ENCODE measurements around the gene GRK2.

Gene GRK2

GRCh38 chr11:67289651-67290479 is 23.6 kb downstream of the GRK2 start:
- H3K23ac ChIP-seq (ENCODE audit: low read depth, low read length, poor library complexity) = peak overlapping the region; percentile 81
- H2AK5ac ChIP-seq (ENCODE audit: low read depth, low read length) = peak overlapping the region; percentile 98
- H3K14ac ChIP-seq (ENCODE audit: low read length) = no peak overlapping the region
- DNase-seq (ENCODE audit: low spot score) = no peak
- peak overlapping the region; percentile 97 for H3K27ac ChIP-seq (replicated peaks; ENCODE audit: low read length)
- H4K91ac ChIP-seq (ENCODE audit: low read depth, low read length, poor library complexity) = peak overlapping the region; percentile 16
- H3K18ac ChIP-seq (ENCODE audit: low read length) = peak overlapping the region; percentile 98
- peaks cover 19 to 21% of the 10 kb centered on the region in 2 donors for H3K4me1 ChIP-seq (ENCODE audit: control insufficient read depth in 2 of 2, insufficient read depth in 1 of 2, low read depth in 1 of 2, low read length in 2 of 2)
- H3K27me3 ChIP-seq (ENCODE audit: control insufficient read depth in 3 of 3, insufficient read depth in 3 of 3, low read depth in 1 of 3, low read length in 3 of 3) = no peaks in the 10 kb centered on the region
- H3K9ac ChIP-seq (ENCODE audit: low read depth, low read length, poor library complexity) = peak overlapping the region; percentile 98
- no CpG with 5 or more reads among the region's 36 CpGs for WGBS, 2 donors (ENCODE audit: extremely low coverage in 2 of 2, insufficient read length in 2 of 2, insufficient replicate concordance in 1 of 2)
- peak overlapping the region; percentile 37 for H2BK15ac ChIP-seq (ENCODE audit: low read length)
- H3K4ac ChIP-seq (ENCODE audit: low read length) = no peak overlapping the region
- peaks cover 33% of the 10 kb centered on the region for H3K79me1 ChIP-seq (ENCODE audit: low read depth, low read length)
- peak overlapping the region; percentile 93 for H3K4me2 ChIP-seq (ENCODE audit: insufficient read depth, low read length, poor library complexity, severe bottlenecking)
- peak overlapping the region; percentile 89 for H2BK5ac ChIP-seq (ENCODE audit: low read length)
- no peak overlapping the region for H2BK120ac ChIP-seq (ENCODE audit: low read depth, low read length)
- H3K9me3 ChIP-seq (replicated peaks in 1 of 2; ENCODE audit: control insufficient read depth in 2 of 2, insufficient read depth in 1 of 2, low read depth in 1 of 2, low read length in 2 of 2) = peaks cover 0 to 4% of the 10 kb centered on the region in 2 donors
- H2AFZ ChIP-seq (ENCODE audit: low read length) = peak overlapping the region; percentile 83
- peaks cover 33 to 72% of the 10 kb centered on the region in 2 donors for H3K36me3 ChIP-seq (replicated peaks in 1 of 2; ENCODE audit: control insufficient read depth in 2 of 2, insufficient read depth in 2 of 2, low read length in 2 of 2)
- H4K8ac ChIP-seq (ENCODE audit: low read depth, low read length) = no peak overlapping the region
- H3K4me3 ChIP-seq (ENCODE audit: low read length in 2 of 2) = peak overlapping the region; percentile 89 to 98
- H2BK12ac ChIP-seq (ENCODE audit: low read length) = no peak overlapping the region

- Histone ChIP-seq H3K4me3 (ENCODE audit: low read length in 2 of 2) (peak overlapping the region; percentile 29 to 98), H2AK5ac (ENCODE audit: low read depth, low read length) (peak overlapping the region; percentile 81), H2BK120ac (ENCODE audit: low read depth, low read length) (no peak overlapping the region), H2BK15ac (ENCODE audit: low read length) (no peak overlapping the region), H3K9me3 (replicated peaks in 1 of 2; ENCODE audit: control insufficient read depth in 2 of 2, insufficient read depth in 1 of 2, low read depth in 1 of 2, low read length in 2 of 2) (peaks cover 0 to 12% of the 10 kb centered on the region in 2 donors), H3K14ac (ENCODE audit: low read length) (no peak overlapping the region), H4K91ac (ENCODE audit: low read depth, low read length, poor library complexity) (no peak overlapping the region), H3K27ac (replicated peaks; ENCODE audit: low read length) (no peak overlapping the region), H3K4me2 (ENCODE audit: insufficient read depth, low read length, poor library complexity, severe bottlenecking) (no peak overlapping the region), H2BK5ac (ENCODE audit: low read length) (no peak overlapping the region), H2AFZ (ENCODE audit: low read length) (no peak overlapping the region), H3K18ac (ENCODE audit: low read length) (no peak overlapping the region), H3K23ac (ENCODE audit: low read depth, low read length, poor library complexity) (no peak overlapping the region), H3K9ac (ENCODE audit: low read depth, low read length, poor library complexity) (no peak overlapping the region), H3K36me3 (replicated peaks in 1 of 2; ENCODE audit: control insufficient read depth in 2 of 2, insufficient read depth in 2 of 2, low read length in 2 of 2) (peaks cover 26 to 71% of the 10 kb centered on the region in 2 donors), H3K27me3 (ENCODE audit: control insufficient read depth in 3 of 3, insufficient read depth in 3 of 3, low read depth in 1 of 3, low read length in 3 of 3) (no peaks in the 10 kb centered on the region), H2BK12ac (ENCODE audit: low read length) (no peak overlapping the region), H3K4ac (ENCODE audit: low read length) (no peak overlapping the region), H3K4me1 (ENCODE audit: control insufficient read depth in 2 of 2, insufficient read depth in 1 of 2, low read depth in 1 of 2, low read length in 2 of 2) (peaks cover 19 to 21% of the 10 kb centered on the region in 2 donors), H3K79me1 (ENCODE audit: low read depth, low read length) (peaks cover 31% of the 10 kb centered on the region), H4K8ac (ENCODE audit: low read depth, low read length) (no peak overlapping the region)
- DNase-seq (ENCODE audit: low spot score) = no peak
- WGBS, 2 donors (ENCODE audit: extremely low coverage in 2 of 2, insufficient read length in 2 of 2, insufficient replicate concordance in 1 of 2) = no CpG with 5 or more reads among the region's 7 CpGs
These were observed 24.5 kb downstream of the GRK2 start for GRCh38 chr11:67290801-67291200.

GRCh38 chr11:67291481-67292381 is 25.5 kb downstream of the GRK2 start:
- no peak overlapping the region for H4K91ac ChIP-seq (ENCODE audit: low read depth, low read length, poor library complexity)
- no peak overlapping the region for H3K4me2 ChIP-seq (ENCODE audit: insufficient read depth, low read length, poor library complexity, severe bottlenecking)
- H2AFZ ChIP-seq (ENCODE audit: low read length) = no peak overlapping the region
- no peak overlapping the region for H3K4ac ChIP-seq (ENCODE audit: low read length)
- no peak overlapping the region for H3K27ac ChIP-seq (replicated peaks; ENCODE audit: low read length)
- H2BK15ac ChIP-seq (ENCODE audit: low read length) = no peak overlapping the region
- H3K79me1 ChIP-seq (ENCODE audit: low read depth, low read length) = peaks cover 28% of the 10 kb centered on the region
- peak overlapping the region; percentile 8 for H3K14ac ChIP-seq (ENCODE audit: low read length)
- peak overlapping the region; percentile 75 for H2AK5ac ChIP-seq (ENCODE audit: low read depth, low read length)
- WGBS, 2 donors (ENCODE audit: extremely low coverage in 2 of 2, insufficient read length in 2 of 2, insufficient replicate concordance in 1 of 2) = no CpG with 5 or more reads among the region's 33 CpGs
- peaks cover 24 to 71% of the 10 kb centered on the region in 2 donors for H3K36me3 ChIP-seq (replicated peaks in 1 of 2; ENCODE audit: control insufficient read depth in 2 of 2, insufficient read depth in 2 of 2, low read length in 2 of 2)
- H2BK120ac ChIP-seq (ENCODE audit: low read depth, low read length) = no peak overlapping the region
- H3K9ac ChIP-seq (ENCODE audit: low read depth, low read length, poor library complexity) = no peak overlapping the region
- H4K8ac ChIP-seq (ENCODE audit: low read depth, low read length) = no peak overlapping the region
- no peak for DNase-seq (ENCODE audit: low spot score)
- peaks cover 0 to 21% of the 10 kb centered on the region in 2 donors for H3K9me3 ChIP-seq (replicated peaks in 1 of 2; ENCODE audit: control insufficient read depth in 2 of 2, insufficient read depth in 1 of 2, low read depth in 1 of 2, low read length in 2 of 2)
- H3K18ac ChIP-seq (ENCODE audit: low read length) = peak overlapping the region; percentile 35
- peak overlapping the region; percentile 85 for H3K23ac ChIP-seq (ENCODE audit: low read depth, low read length, poor library complexity)
- H2BK5ac ChIP-seq (ENCODE audit: low read length) = no peak overlapping the region
- H2BK12ac ChIP-seq (ENCODE audit: low read length) = no peak overlapping the region
- no peaks in the 10 kb centered on the region for H3K27me3 ChIP-seq (ENCODE audit: control insufficient read depth in 3 of 3, insufficient read depth in 3 of 3, low read depth in 1 of 3, low read length in 3 of 3)
- H3K4me1 ChIP-seq (ENCODE audit: control insufficient read depth in 2 of 2, insufficient read depth in 1 of 2, low read depth in 1 of 2, low read length in 2 of 2) = peaks cover 19 to 21% of the 10 kb centered on the region in 2 donors
- H3K4me3 ChIP-seq (ENCODE audit: low read length in 2 of 2) = peak overlapping the region in 1 of 2 donors; percentile 53
